GM12878 (cell line): Measurements from ENCODE around the gene ZKSCAN5.

Source experiments
- ATF7 ChIP-seq: fragments of 450-650 bp; IDR thresholded peaks from 2 replicates; pipeline ENCODE4 v1.6.1; 2016; ENCODE audit warnings: low read depth, mild to moderate bottlenecking
- MYB ChIP-seq: fragments of 150-350 bp; IDR thresholded peaks from 2 replicates; pipeline ENCODE4 v1.6.1; 2014; ENCODE audit warnings: mild to moderate bottlenecking, low read depth, low read length, borderline replicate concordance
- SIN3A ChIP-seq: IDR thresholded peaks from 2 replicates; pipeline ENCODE4 v1.6.1; 2012; ENCODE audit warnings: low read depth, low read length, improper control_type of control experiment
- SMAD1 ChIP-seq: fragments of 450-650 bp; IDR thresholded peaks from 2 replicates; pipeline ENCODE4 v1.6.1; 2018; ENCODE audit warnings: mild to moderate bottlenecking, low read depth; ENCODE audit not compliant: partially characterized antibody
- ZNF384 ChIP-seq: IDR thresholded peaks from 2 replicates; pipeline ENCODE4 v1.6.1; 2012; ENCODE audit warnings: low read depth, mild to moderate bottlenecking, low read length, improper control_type of control experiment, borderline replicate concordance
- TF ChIP-seq, protein P1 (sequence below), 3 experiments: IDR thresholded peaks in 2 of 3; conservative IDR thresholded peaks in 1 of 3; 2 replicates each; pipeline ENCODE4 v1.5.1; 2011; ENCODE audit warnings: low read depth in 3 of 3, low read length in 3 of 3, mild to moderate bottlenecking in 3 of 3, control low read depth in 2 of 3, moderate library complexity in 2 of 3, inconsistent platforms in 1 of 3, mixed read lengths in 1 of 3; ENCODE audit not compliant: control insufficient read depth in 2 of 3, insufficient read depth in 1 of 3; ENCODE audit errors: extremely low read depth in 1 of 3

DNA sequence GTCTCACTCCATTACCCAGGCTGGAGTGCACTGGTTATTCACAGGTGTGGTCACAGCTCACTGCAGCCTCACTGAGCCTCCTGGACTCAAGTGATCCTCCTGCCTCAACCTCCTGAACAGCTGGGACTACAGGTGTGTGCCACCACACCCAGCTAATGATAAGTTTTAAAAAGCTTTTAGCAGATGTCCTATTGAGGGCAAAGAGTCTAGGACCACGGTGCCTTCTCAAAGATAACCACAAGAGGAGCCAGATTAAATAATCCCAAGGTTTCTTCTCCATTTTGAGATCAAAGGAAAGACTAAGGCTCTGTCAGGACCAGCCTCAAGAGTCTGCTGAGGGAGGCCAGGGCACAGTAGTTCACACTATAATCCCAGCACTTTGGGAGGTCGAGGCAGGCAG, 43.2 kb upstream of the ZKSCAN5 start:
- TF ChIP-seq, protein P1, sequence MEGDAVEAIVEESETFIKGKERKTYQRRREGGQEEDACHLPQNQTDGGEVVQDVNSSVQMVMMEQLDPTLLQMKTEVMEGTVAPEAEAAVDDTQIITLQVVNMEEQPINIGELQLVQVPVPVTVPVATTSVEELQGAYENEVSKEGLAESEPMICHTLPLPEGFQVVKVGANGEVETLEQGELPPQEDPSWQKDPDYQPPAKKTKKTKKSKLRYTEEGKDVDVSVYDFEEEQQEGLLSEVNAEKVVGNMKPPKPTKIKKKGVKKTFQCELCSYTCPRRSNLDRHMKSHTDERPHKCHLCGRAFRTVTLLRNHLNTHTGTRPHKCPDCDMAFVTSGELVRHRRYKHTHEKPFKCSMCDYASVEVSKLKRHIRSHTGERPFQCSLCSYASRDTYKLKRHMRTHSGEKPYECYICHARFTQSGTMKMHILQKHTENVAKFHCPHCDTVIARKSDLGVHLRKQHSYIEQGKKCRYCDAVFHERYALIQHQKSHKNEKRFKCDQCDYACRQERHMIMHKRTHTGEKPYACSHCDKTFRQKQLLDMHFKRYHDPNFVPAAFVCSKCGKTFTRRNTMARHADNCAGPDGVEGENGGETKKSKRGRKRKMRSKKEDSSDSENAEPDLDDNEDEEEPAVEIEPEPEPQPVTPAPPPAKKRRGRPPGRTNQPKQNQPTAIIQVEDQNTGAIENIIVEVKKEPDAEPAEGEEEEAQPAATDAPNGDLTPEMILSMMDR (IDR thresholded peaks at IDR 0.05 in 2 of 3, conservative IDR thresholded peaks at IDR 0.05 in 1 of 3; ENCODE audit: control insufficient read depth in 2 of 3, extremely low read depth in 1 of 3, insufficient read depth in 1 of 3, low read depth in 3 of 3, low read length in 3 of 3): 0 out of 6 replicates have a peak, but pooled peaks of 1 of the 3 experiments have one; percentile 0
- TF ChIP-seq MYB (no peak), ATF7 (no peak), ZNF384 (no peak), SMAD1 (no peak), SIN3A (no peak)
